DMS153 treated with DMSO at 0.1 percent for 48 hours (cell line): ENCODE results near the gene POU2F3.

Experiments
- DNase-seq: peaks from one replicate; lab custom pipeline; 2025; ENCODE audit not compliant: unreplicated experiment; lab: John Stamatoyannopoulos, UW

The POU2F3 gene

GRCh38 chr11:120281143-120281795, 41.3 kb downstream of the POU2F3 start:
- no peak for DNase-seq

GRCh38 chr11:120283124-120283523, 43.2 kb downstream of the POU2F3 start:
- DNase-seq = no peak

- no peak for DNase-seq
Observed at GRCh38 chr11:120284272-120284671, 44.3 kb downstream of the POU2F3 start.

- no peak for DNase-seq
Observed at GRCh38 chr11:120285256-120285655, 45.3 kb downstream of the POU2F3 start.

- DNase-seq = no peak
Observed at GRCh38 chr11:120288021-120288420, 48.1 kb downstream of the POU2F3 start.

- no peak for DNase-seq
Observed at GRCh38 chr11:120289426-120289825, 49.5 kb downstream of the POU2F3 start.

- no peak for DNase-seq
Observed at GRCh38 chr11:120290956-120291355, 51.0 kb downstream of the POU2F3 start.

- DNase-seq = no peak
Observed at GRCh38 chr11:120293038-120293800, 53.3 kb downstream of the POU2F3 start.

- no peak for DNase-seq
Observed at GRCh38 chr11:120294096-120294495, 54.2 kb downstream of the POU2F3 start.

- DNase-seq = no peak
Observed at GRCh38 chr11:120295099-120295498, 55.2 kb downstream of the POU2F3 start.

- no peak for DNase-seq
Observed at GRCh38 chr11:120296554-120296953, 56.6 kb downstream of the POU2F3 start.

GRCh38 chr11:120298461-120298860, 58.5 kb downstream of the POU2F3 start:
- no peak for DNase-seq

- no peak for DNase-seq
Observed at GRCh38 chr11:120302001-120302805, 62.3 kb downstream of the POU2F3 start.

- DNase-seq = peak; percentile 56
Observed at GRCh38 chr11:120303004-120303637, 63.2 kb downstream of the POU2F3 start.

- DNase-seq = no peak
Observed at GRCh38 chr11:120304526-120304925, 64.6 kb downstream of the POU2F3 start.

- no peak for DNase-seq
Observed at GRCh38 chr11:120305286-120305685, 65.3 kb downstream of the POU2F3 start.

GRCh38 chr11:120306519-120307242, 66.7 kb downstream of the POU2F3 start:
- no peak for DNase-seq

GRCh38 chr11:120307476-120307875, 67.5 kb downstream of the POU2F3 start:
- no peak for DNase-seq

- no peak for DNase-seq
Observed at GRCh38 chr11:120308081-120308480, 68.1 kb downstream of the POU2F3 start.

GRCh38 chr11:120310870-120311269, 70.9 kb downstream of the POU2F3 start:
- DNase-seq = no peak

- DNase-seq = no peak
Observed at GRCh38 chr11:120314861-120315260, 74.9 kb downstream of the POU2F3 start.
